Activated CD4-positive, alpha-beta T cell treated with anti-CD3 and anti-CD28 coated beads, Interleukin-10, Interleukin-2, amounts not matched to agents 100 ng/mL and 50 ng/mL, durations not matched to agents 16 hours and 8 hours (primary cell): ENCODE results near the gene NUDT12.

Experiments used
- DNase-seq: peaks from one replicate; pipeline ENCODE4 v3.0.0-alpha.2; 2020

The NUDT12 gene

GRCh38 chr5:103562453-103563157 is at the start of gene NUDT12:
Gene NUDT12, minus strand, starts transcription at chr5:103562789. Its CDS starts 2,541 bp downstream, at chr5:103560248.
- peak; percentile 49 for DNase-seq

- no peak for DNase-seq
These were observed 44.8 kb upstream of the NUDT12 start for GRCh38 chr5:103607346-103607745.

- DNase-seq = no peak
These were observed 42.7 kb upstream of the NUDT12 start for GRCh38 chr5:103605277-103605676.

- no peak for DNase-seq
These were observed 39.8 kb upstream of the NUDT12 start for GRCh38 chr5:103602438-103602837.

- no peak for DNase-seq
These were observed 38.7 kb upstream of the NUDT12 start for GRCh38 chr5:103601314-103601713.

- no peak for DNase-seq
These were observed 37.5 kb upstream of the NUDT12 start for GRCh38 chr5:103600086-103600485.

- DNase-seq = no peak
These were observed 36.5 kb upstream of the NUDT12 start for GRCh38 chr5:103598997-103599566.

GRCh38 chr5:103590221-103590620 is 27.6 kb upstream of the NUDT12 start:
- no peak for DNase-seq

GRCh38 chr5:103589776-103590175 is 27.2 kb upstream of the NUDT12 start:
- DNase-seq = no peak

GRCh38 chr5:103589357-103589756 is 26.8 kb upstream of the NUDT12 start:
- DNase-seq = no peak

- DNase-seq = peak; percentile 1
These were observed 24.7 kb upstream of the NUDT12 start for GRCh38 chr5:103587185-103587748.

- DNase-seq = peak; percentile 33
These were observed 19.8 kb upstream of the NUDT12 start for GRCh38 chr5:103582364-103582763.

- DNase-seq = no peak
These were observed 10.8 kb upstream of the NUDT12 start for GRCh38 chr5:103573411-103573810.

- no peak for DNase-seq
These were observed 9.9 kb upstream of the NUDT12 start for GRCh38 chr5:103572454-103572853.

GRCh38 chr5:103571730-103572129 is 9.1 kb upstream of the NUDT12 start:
- no peak for DNase-seq

GRCh38 chr5:103569313-103570060 is 6.9 kb upstream of the NUDT12 start:
- no peak for DNase-seq

- DNase-seq = no peak
These were observed 3.1 kb upstream of the NUDT12 start for GRCh38 chr5:103565719-103566118.

- DNase-seq = no peak
These were observed 720 bp downstream of the NUDT12 start for GRCh38 chr5:103561685-103562452.

- DNase-seq = no peak
These were observed 1.8 kb downstream of the NUDT12 start for GRCh38 chr5:103560826-103561225.

- no peak for DNase-seq
These were observed 15.7 kb downstream of the NUDT12 start for GRCh38 chr5:103546858-103547257.

- DNase-seq = no peak
These were observed 20.1 kb downstream of the NUDT12 start for GRCh38 chr5:103542441-103542840.

- DNase-seq = no peak
These were observed 21.0 kb downstream of the NUDT12 start for GRCh38 chr5:103541569-103541968.

GRCh38 chr5:103541114-103541513 is 21.5 kb downstream of the NUDT12 start:
- DNase-seq = no peak
